G401 (cell line): ENCODE results near the gene PACRG. TPM values are rescaled to one million over a fixed set of nuclear protein-coding genes. Genes with fewer than 3 reads are reported as not detected.

Experiments
- DNase-seq: peaks from one replicate; pipeline ENCODE4 v3.0.0-alpha.2; 2015; ENCODE audit warnings: low spot score
- in situ Hi-C: cut with HindIII; loops from 2 replicates; pipeline ENCODE4 v1.10.0; 2016; ENCODE audit warnings: low sequenced_read_pairs, mixed read lengths
- total RNA-seq: library from RNA; depleted of rRNA; stranded (reverse); fragments of >200 nt; shearing (Covaris generic); gene quantifications from 2 replicates; pipeline ENCODE4 v1.2.3, GENCODE V29; 2014

PACRG gene
- total RNA-seq, 1 experiment from 2014 or later, result not detected

- in situ Hi-C loops, result no loop called here
- no peak for DNase-seq
Observed at GRCh38 chr6:163340201-163340887, 612.6 kb downstream of the PACRG start.

- no peak for DNase-seq
- in situ Hi-C loops, result no loop called here
Observed at GRCh38 chr6:163341224-163342061, 613.7 kb downstream of the PACRG start.

- no peak for DNase-seq
- in situ Hi-C loops, result no loop called here
Observed at GRCh38 chr6:163342571-163343539, 615.1 kb downstream of the PACRG start.

- in situ Hi-C loops, result no loop called here
- no peak for DNase-seq
Observed at GRCh38 chr6:163343609-163344008, 615.8 kb downstream of the PACRG start.

- in situ Hi-C loops, result no loop called here
- no peak for DNase-seq
Observed at GRCh38 chr6:163344411-163344810, 616.6 kb downstream of the PACRG start.

- in situ Hi-C loops, result no loop called here
- DNase-seq, result no peak
Observed at GRCh38 chr6:163345931-163346330, 618.2 kb downstream of the PACRG start.

GRCh38 chr6:163346497-163346961 lies 618.8 kb downstream of the PACRG start:
- no peak for DNase-seq
- in situ Hi-C loops, result no loop called here

GRCh38 chr6:163347021-163347446 lies 619.3 kb downstream of the PACRG start:
- in situ Hi-C loops, result no loop called here

GRCh38 chr6:163348789-163349680 lies 621.3 kb downstream of the PACRG start:
- DNase-seq, result peak; percentile 22
- in situ Hi-C loops, result no loop called here

More at GRCh38 chr6:163347021-163347446, 619.3 kb downstream of the PACRG start:
- no peak for DNase-seq

GRCh38 chr6:163349696-163350095 lies 621.9 kb downstream of the PACRG start:
- DNase-seq, result no peak
- in situ Hi-C loops, result no loop called here

- in situ Hi-C loops, result no loop called here
- no peak for DNase-seq
Observed at GRCh38 chr6:163351013-163351412, 623.2 kb downstream of the PACRG start.

- in situ Hi-C loops, result no loop called here
- no peak for DNase-seq
Observed at GRCh38 chr6:163352011-163352685, 624.4 kb downstream of the PACRG start.

- in situ Hi-C loops, result no loop called here
- no peak for DNase-seq
Observed at GRCh38 chr6:163352966-163353365, 625.2 kb downstream of the PACRG start.

GRCh38 chr6:163354085-163354484 lies 626.3 kb downstream of the PACRG start:
- no peak for DNase-seq
- in situ Hi-C loops, result no loop called here

GRCh38 chr6:163354761-163355425 lies 627.1 kb downstream of the PACRG start:
- in situ Hi-C loops, result no loop called here
- peak; percentile 39 for DNase-seq

- in situ Hi-C loops, result no loop called here
- DNase-seq, result peak; percentile 14
Observed at GRCh38 chr6:163355426-163355991, 627.7 kb downstream of the PACRG start.

- in situ Hi-C loops, result no loop called here
- no peak for DNase-seq
Observed at GRCh38 chr6:163356324-163356723, 628.5 kb downstream of the PACRG start.
